Right forelimb (tissue), 1 donor: ENCODE data around the gene GPX6.
"Not testable (repeated sequence)": the region's sequence is repeated elsewhere in the genome, so short reads cannot be mapped to it uniquely, and the experiment has no call there.

ENCODE experiments used
- DNase-seq: peaks from one replicate; pipeline ENCODE4 v3.0.0-alpha.2; 2018

Gene GPX6

DNA sequence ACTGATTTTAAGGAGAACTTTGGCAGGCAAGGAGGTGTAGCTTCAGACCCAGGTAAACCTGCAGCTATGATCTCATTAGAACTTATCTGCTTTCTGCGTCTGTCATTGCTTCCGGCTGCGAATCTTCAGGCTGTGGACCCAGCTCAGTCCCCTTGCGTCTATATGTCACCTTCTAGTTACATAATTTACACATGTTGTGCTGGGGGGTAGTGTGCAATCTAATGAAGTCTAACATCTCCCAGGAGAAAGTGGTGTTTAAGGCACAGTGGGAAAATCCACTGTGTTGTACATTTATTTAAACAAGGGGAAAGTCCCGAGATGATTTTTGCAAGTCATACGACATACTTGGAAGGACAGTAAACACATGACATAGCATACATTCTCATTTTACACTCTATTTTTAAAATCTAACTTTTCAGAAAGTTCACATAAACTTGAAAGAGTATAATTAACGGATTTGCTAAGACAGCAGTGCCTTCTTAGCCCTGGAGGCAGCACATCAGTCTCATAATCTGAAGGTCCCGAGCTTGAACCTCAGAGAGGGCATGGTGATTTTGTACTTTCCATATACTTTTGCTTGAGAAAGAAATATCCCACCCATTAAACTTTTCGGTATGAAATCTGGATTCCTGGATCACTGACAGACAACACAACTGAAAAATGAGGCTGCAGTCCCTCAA lies 35.2 kb downstream of the GPX6 start:
- no peak for DNase-seq

DNA sequence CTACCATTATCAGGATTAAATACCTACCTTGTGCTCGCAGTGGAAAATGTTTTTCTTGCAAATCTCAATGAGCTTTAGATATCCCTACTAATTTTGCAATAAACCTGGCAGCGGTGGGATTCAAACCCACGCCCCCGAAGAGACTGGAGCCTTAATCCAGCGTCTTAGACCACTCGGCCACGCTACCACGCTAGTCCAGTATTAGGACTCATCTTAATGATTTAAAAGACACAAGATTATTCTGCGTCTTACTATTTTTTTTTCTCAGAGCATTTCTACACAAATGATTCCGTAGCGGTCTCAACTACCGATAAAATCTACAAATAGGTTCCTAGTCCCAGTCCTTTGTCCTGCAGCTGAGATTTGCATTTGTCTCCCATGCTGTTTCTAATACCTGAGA lies 37.1 kb downstream of the GPX6 start:
- no peak for DNase-seq

DNA sequence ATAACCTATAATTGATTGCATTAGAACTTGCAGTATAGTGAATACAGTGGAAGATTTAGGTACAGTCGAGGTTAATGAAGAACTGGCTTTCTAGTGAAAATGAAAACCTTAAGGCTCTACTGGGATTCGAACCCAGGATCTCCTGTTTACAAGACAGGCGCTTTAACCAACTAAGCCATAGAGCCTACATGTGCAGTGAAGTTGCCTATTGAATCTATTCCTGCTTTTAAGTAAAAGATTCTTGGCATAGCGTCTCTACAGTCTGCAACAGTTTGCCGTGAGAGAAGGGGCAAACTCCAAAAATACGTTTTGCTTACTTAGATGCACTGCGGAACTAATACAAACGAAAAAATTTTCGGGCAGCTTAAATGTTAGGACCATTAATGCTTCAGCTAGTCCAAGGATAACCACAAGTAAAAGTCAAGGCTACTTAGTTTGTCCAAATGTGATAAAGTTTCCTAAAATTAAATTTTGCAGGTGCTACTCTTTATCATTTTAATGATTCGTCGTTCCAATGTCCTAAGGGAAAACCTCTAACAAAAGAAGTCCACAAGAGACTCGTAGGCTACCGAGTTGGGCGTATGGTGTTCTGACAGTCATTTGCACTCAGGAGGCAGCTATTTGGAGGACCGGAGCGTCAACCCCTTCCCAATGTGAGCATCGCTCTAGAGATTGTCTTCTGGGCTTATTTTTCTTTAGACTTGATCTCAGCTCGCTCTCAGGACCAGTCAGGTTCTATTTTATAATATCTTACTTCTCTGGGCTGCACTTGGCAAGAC lies 41.0 kb downstream of the GPX6 start:
- no peak for DNase-seq

DNA sequence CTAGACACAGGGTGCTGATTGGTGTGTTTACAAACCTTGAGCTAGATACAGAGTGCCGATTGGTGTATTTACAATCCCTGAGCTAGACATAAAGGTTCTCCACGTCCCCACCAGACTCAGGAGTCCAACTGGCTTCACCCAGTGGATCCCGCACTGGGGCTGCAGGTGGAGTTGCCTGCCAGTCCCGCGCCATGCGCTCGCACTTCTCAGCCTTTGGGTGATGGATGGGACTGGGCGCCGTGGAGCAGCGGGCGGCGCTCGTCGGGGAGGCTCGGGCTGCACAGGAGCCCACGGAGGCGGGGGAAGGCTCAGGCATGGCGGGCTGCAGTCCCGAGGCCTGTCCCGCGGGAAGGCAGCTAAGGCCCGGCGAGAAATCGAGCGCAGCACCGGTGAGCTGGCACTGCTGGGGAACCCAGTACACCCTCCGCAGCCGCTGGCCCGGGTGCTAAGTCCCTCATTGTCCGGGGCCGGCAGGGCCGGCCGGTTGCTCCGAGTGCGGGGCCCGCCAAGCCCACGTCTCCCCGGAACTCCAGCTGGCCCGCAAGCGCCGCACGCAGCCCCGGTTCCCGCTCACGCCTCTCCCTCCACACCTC lies 46.3 kb downstream of the GPX6 start:
- not testable (repeated sequence) for DNase-seq

DNA sequence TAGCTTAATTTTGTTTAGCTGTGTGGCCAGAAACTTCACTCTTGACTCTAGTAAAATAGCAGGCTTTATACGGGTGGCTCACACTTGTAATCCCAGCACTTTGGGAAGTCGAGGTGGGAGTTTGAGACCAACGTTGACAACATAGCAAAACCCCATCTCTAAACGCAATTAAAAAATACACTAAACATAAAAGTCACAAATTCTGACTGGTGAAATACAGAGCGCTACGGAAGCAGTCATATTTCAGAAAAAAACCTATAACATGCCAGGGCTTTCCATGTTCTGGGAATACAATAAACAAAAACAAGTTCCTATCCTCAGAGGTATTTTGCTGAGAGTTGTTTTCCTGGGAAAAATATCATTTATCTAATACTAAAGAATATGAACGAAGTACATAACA lies 47.5 kb downstream of the GPX6 start:
- no peak for DNase-seq

DNA sequence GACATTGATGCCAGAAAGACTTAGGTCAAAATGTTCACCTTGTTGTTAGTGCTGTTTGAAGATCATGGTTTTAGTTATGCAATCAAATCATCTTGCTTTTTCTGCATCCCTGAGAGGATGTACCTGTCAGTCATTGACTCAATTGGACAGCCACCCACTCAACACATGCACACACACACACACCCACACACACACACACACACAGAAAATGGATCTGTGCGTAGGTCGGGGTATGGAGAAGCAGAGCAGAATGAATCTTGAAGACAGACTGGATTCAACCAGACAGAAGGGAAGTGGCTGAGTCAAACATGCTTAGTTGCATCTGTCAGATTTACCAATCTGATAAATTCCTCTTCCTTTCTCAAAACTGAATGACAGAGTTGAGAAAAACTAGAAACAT lies 53.2 kb downstream of the GPX6 start:
- no peak for DNase-seq

DNA sequence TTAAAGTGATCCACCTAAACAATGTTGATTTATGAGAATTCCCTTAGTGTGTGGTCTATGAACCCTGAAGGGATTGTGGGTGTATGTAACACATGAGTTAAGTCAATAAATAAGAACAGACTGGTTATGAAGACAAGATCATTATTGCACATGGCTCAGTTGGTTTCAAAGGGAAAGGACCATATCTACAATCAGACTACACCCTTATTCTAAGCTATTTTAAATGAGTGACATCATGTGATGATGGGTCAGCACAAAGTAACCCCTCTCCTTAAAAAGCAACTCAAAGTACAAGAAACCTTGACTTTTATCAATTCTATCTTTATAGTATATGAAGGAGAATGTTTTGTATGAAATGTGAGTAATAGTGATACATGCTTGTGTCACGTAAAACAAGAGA lies 57.0 kb downstream of the GPX6 start:
- no peak for DNase-seq
